ENCODE results near the gene SDK2.

Gene SDK2

GRCh38 chr17:73292031-73292531 lies 352.2 kb downstream of the SDK2 start:
- H3K36me3 Mint-ChIP-seq (ENCODE audit: low read depth) = no peaks in the 10 kb centered on the region
- H3K27ac Mint-ChIP-seq = no peak overlapping the region

GRCh38 chr17:73291260-73291801 lies 352.9 kb downstream of the SDK2 start:
- Mint-ChIP-seq H3K4me3 (no peak overlapping the region), H3K9me3 (no peaks in the 10 kb centered on the region), H3K27ac (peak overlapping the region; percentile 49), H3K27me3 (no peaks in the 10 kb centered on the region), H3K4me1 (ENCODE audit: low read depth) (peaks cover 19% of the 10 kb centered on the region), H3K36me3 (ENCODE audit: low read depth) (no peaks in the 10 kb centered on the region)

More at GRCh38 chr17:73292031-73292531, 352.2 kb downstream of the SDK2 start:
- Mint-ChIP-seq H3K9me3 (no peaks in the 10 kb centered on the region), H3K27me3 (no peaks in the 10 kb centered on the region), H3K4me3 (no peak overlapping the region), H3K4me1 (ENCODE audit: low read depth) (peaks cover 19% of the 10 kb centered on the region)

- H3K27me3 Mint-ChIP-seq = no peaks in the 10 kb centered on the region
- no peak overlapping the region for H3K4me3 Mint-ChIP-seq
These were observed 353.6 kb downstream of the SDK2 start for GRCh38 chr17:73290399-73291259.

GRCh38 chr17:73289549-73290254 lies 354.5 kb downstream of the SDK2 start:
- no peaks in the 10 kb centered on the region for H3K27me3 Mint-ChIP-seq
- no peaks in the 10 kb centered on the region for H3K36me3 Mint-ChIP-seq (ENCODE audit: low read depth)
- no peak overlapping the region for H3K4me3 Mint-ChIP-seq
- H3K4me1 Mint-ChIP-seq (ENCODE audit: low read depth) = peaks cover 19% of the 10 kb centered on the region
- no peak overlapping the region for H3K27ac Mint-ChIP-seq
- H3K9me3 Mint-ChIP-seq = no peaks in the 10 kb centered on the region

More at GRCh38 chr17:73290399-73291259, 353.6 kb downstream of the SDK2 start:
- Mint-ChIP-seq H3K27ac (no peak overlapping the region), H3K9me3 (no peaks in the 10 kb centered on the region), H3K4me1 (ENCODE audit: low read depth) (peaks cover 19% of the 10 kb centered on the region), H3K36me3 (ENCODE audit: low read depth) (no peaks in the 10 kb centered on the region)

GRCh38 chr17:73288534-73289302 lies 355.5 kb downstream of the SDK2 start:
- no peaks in the 10 kb centered on the region for H3K27me3 Mint-ChIP-seq
- no peaks in the 10 kb centered on the region for H3K36me3 Mint-ChIP-seq (ENCODE audit: low read depth)
- peaks cover 19% of the 10 kb centered on the region for H3K4me1 Mint-ChIP-seq (ENCODE audit: low read depth)
- no peak overlapping the region for H3K4me3 Mint-ChIP-seq
- no peak overlapping the region for H3K27ac Mint-ChIP-seq
- no peaks in the 10 kb centered on the region for H3K9me3 Mint-ChIP-seq

GRCh38 chr17:73286863-73287296 lies 357.4 kb downstream of the SDK2 start:
- H3K4me3 Mint-ChIP-seq = no peak overlapping the region
- peaks cover 16% of the 10 kb centered on the region for H3K4me1 Mint-ChIP-seq (ENCODE audit: low read depth)
- H3K9me3 Mint-ChIP-seq = no peaks in the 10 kb centered on the region
- H3K27me3 Mint-ChIP-seq = no peaks in the 10 kb centered on the region
- H3K27ac Mint-ChIP-seq = no peak overlapping the region
- no peaks in the 10 kb centered on the region for H3K36me3 Mint-ChIP-seq (ENCODE audit: low read depth)

GRCh38 chr17:73285916-73286862 lies 358.1 kb downstream of the SDK2 start:
- Mint-ChIP-seq H3K4me3 (no peak overlapping the region), H3K4me1 (ENCODE audit: low read depth) (peaks cover 10% of the 10 kb centered on the region), H3K27me3 (no peaks in the 10 kb centered on the region), H3K36me3 (ENCODE audit: low read depth) (no peaks in the 10 kb centered on the region), H3K9me3 (no peaks in the 10 kb centered on the region), H3K27ac (no peak overlapping the region)

GRCh38 chr17:73285603-73285908 lies 358.7 kb downstream of the SDK2 start:
- Mint-ChIP-seq H3K36me3 (ENCODE audit: low read depth) (no peaks in the 10 kb centered on the region), H3K4me1 (ENCODE audit: low read depth) (peaks cover 4% of the 10 kb centered on the region), H3K9me3 (no peaks in the 10 kb centered on the region), H3K27ac (no peak overlapping the region), H3K27me3 (no peaks in the 10 kb centered on the region), H3K4me3 (no peak overlapping the region)

GRCh38 chr17:73284906-73285602 lies 359.2 kb downstream of the SDK2 start:
- H3K36me3 Mint-ChIP-seq (ENCODE audit: low read depth) = no peaks in the 10 kb centered on the region
- no peaks in the 10 kb centered on the region for H3K27me3 Mint-ChIP-seq
- no peak overlapping the region for H3K4me3 Mint-ChIP-seq
- no peaks in the 10 kb centered on the region for H3K9me3 Mint-ChIP-seq
- no peak overlapping the region for H3K27ac Mint-ChIP-seq
- no peaks in the 10 kb centered on the region for H3K4me1 Mint-ChIP-seq (ENCODE audit: low read depth)
